KBM-7 (cell line): Measurements from ENCODE around the gene CYP2F1.

ENCODE experiments used
- DNase-seq: peaks from one replicate; pipeline ENCODE4 v3.0.0-alpha.2; 2015
- in situ Hi-C: fragments of 300-500 bp; cut with MboI; formaldehyde crosslinking; loops from 2 replicates; pipeline ENCODE4 v1.14.3; 2020; ENCODE audit warnings: low sequenced_read_pairs, low pct_unique_long_range_greater_than_20kb, mixed read lengths

The CYP2F1 gene

DNA sequence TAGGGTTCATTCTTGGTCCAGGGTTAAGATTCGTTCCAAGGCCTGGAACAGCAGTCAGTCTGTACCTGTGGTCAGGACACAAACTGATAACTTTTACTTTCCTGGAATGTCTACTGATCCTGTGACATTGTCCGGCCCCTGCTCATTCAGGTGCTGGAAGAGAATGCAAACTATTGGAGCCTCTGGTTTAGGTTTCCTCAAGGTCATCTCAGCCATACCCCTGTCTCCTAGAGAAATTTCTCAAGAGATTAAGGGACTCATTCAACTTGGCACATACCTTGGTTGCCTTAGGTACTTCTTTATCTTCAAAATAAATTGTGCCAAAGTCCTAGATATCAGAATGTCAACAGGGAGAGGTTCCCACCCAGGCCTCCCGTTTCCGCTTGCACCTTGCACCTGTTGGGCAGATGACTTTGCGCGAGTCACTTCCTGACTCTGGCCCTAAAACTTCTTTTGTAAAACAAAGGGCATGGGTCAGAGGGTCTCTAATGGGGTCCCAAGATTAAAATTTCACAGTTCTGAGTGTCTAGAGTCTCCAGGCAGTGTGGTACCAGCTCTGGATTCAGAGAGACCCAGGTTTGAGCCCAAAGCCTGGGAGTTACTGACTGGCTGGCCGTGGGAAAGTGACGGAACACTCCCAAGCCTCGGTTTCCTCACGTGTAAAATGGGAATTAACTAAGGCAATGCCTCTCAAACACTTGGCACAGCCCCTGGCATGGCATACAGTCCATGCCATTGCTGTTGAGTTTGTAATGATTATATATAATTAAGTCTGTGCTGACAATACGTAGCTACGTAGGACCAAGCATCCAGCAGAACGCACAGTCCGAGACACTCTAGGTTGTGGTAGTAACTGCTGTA lies 52.9 kb downstream of the CYP2F1 start:
- in situ Hi-C loops: no loop called here
- no peak for DNase-seq

DNA sequence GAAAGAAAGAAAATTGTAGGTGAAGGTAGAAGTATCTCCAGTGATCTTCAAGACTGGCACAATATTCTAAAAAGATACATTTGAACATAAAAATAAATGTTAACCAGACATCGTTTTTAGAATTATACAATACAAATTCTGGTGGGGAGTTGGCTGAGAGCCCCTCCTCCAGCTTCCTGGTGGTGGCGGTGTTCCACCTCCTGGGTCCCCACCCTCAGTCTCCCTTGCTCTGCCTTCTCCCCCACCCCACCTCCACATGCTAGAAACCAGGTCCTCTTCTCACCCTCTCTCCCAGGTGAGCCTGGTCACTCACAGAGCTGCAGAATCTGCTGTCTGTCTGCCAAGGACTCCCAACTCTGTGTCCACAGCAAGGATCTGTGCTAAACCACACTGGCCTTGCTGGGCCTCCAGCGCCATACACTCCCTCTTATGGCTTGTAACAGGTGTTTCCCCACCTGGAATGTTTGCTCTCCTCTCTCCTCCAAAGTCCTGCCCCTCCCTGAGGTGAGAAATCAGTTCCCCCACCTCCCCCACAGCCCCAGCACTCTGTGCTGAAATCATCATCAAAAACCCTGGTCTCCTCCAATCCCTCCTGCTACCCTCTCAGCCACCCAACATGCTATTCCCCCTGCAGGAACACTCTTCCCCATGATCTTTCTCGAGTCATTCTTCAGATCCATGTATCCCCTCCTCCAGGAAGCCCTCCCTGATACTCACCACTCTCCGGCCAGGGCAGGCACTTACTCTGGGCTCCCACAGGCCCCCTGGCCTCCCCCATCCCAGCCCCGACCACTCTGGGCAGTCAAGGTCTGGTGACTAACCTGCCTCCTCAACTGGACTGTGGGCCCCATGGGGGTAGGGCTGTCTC lies 58.3 kb downstream of the CYP2F1 start:
- in situ Hi-C loops: no loop called here
- no peak for DNase-seq

DNA sequence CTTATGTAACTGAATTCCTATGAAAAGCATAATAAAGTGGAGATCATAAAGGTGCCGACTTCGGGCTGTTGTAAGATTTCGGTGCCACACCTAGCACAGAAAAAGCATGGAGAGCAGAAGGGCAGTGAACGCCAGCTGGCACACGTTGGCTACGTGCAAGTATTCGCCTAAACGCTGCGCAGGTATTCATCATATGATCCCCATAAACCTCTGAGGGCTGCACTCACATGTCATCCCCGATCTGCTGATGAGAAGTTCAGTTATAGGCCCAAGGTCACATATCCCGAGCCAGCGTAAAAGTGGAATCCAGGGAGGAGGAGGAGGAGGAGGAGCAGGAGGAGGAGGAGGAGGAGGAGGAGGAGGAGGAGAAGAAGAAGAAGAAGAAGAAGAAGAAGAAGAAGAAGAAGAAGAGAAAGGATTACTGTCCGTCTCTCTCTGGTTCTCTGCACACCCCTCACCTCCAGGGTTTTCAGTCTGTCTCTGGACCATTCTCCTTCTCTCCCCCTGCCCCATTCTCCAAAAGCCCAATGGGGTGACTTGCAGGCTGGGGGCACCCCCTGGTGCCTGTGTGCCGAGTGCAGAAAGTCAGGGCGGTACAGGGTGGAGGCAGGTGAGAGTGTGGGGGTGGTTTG lies 60.2 kb downstream of the CYP2F1 start:
- in situ Hi-C loops: no loop called here
- DNase-seq: no peak

DNA sequence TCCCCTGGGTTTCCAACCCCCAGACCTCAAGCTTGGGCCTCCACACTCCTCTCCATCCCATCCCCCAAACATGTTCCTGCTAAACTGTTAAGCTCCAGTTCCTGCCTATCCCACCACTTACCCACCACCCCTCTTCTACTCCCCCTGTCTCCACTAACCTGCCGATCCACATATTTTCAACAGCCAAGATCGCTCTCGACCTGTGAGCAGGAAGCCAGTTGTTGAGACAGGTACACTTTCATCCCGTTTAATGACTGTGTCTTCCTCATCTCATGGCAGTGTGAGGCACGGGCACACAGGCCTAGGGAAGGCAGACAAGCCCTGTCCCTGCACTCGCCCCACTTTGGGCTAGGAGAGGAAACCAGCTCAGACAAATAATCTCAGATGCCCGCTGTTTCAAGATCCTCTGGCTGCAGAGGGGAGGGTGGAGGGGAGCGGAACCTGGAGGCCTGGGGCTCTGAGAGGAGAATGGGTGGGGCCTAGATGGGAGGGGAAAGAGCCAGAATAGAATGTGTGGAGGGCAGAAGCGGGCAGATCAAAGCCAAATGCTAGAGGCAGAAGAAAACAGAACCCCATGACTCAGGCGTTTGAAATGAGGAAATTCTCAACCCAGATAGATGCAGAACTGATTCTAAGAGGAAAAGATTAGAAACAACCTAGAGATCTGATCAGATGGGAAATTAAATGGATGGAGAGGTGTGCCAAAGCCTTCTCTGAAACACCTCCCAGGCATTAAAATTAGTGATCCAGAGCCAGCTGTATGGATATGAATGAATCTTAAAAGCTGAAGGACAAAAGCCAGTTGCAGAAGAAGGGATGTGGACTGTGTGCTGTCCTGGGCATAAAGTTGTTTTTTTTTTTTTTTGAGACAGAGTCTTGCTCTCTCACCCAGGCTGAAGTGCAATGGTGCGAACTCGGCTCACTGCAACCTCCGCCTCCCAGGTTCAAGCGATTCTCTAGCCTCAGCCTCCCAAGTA lies 61.9 kb downstream of the CYP2F1 start:
- in situ Hi-C loops: no loop called here
- peak; percentile 87 for DNase-seq
